ENCODE measurements around the gene ZNF484. TPM values are rescaled to one million over a fixed set of nuclear protein-coding genes. Genes with fewer than 3 reads are reported as not detected.
"Not testable (repeated sequence)": the region's sequence is repeated elsewhere in the genome, so short reads cannot be mapped to it uniquely, and the experiment has no call there.

ZNF484 gene
- total and polyA plus RNA-seq, 2 donors from 2014 or later, result 1.9 to 13.5 TPM

GRCh38 chr9:92911511-92912475 is 34.0 kb upstream of the ZNF484 start:
- Histone ChIP-seq H3K27ac (ENCODE audit: low read depth in 2 of 2, low read length in 2 of 2) (no peak overlapping the region), H3K36me3 (ENCODE audit: control insufficient read depth in 2 of 3, insufficient read depth in 3 of 3, low read length in 3 of 3) (no peaks in the 10 kb centered on the region), H3K9ac (ENCODE audit: low read length in 3 of 3) (no peak overlapping the region), H3K4me1 (ENCODE audit: control insufficient read depth in 2 of 3, insufficient read depth in 2 of 3, low read depth in 1 of 3, low read length in 3 of 3) (peaks cover 0 to 3% (median 0%) of the 10 kb centered on the region in 3 donors), H3K27me3 (ENCODE audit: control insufficient read depth, insufficient read depth, low read length) (no peaks in the 10 kb centered on the region), H3K9me3 (ENCODE audit: control insufficient read depth in 2 of 3, insufficient read depth in 1 of 3, low read length in 3 of 3) (no peaks in the 10 kb centered on the region), H3K4me3 (ENCODE audit: low read length in 3 of 3) (no peak overlapping the region)
- peak in 1 of 5 donors; percentile 15 for DNase-seq
- intact Hi-C loops (cut with DNase I), result no loop called here
- TF ChIP-seq CTCF (IDR thresholded peaks at IDR 0.05; ENCODE audit: borderline replicate concordance, extremely low read depth, insufficient read depth), result no peak
- FAIRE-seq, result no peak

- intact Hi-C loops (cut with DNase I); H3K4me3 ChIP-seq (ENCODE audit: low read length in 3 of 3); H3K27ac ChIP-seq (ENCODE audit: low read depth in 2 of 2, low read length in 2 of 2); FAIRE-seq; H3K4me1 ChIP-seq (ENCODE audit: control insufficient read depth in 2 of 3, insufficient read depth in 2 of 3, low read depth in 1 of 3, low read length in 3 of 3); H3K9ac ChIP-seq (ENCODE audit: low read length in 3 of 3); DNase-seq; H3K36me3 ChIP-seq (ENCODE audit: control insufficient read depth in 2 of 3, insufficient read depth in 3 of 3, low read length in 3 of 3); H3K27me3 ChIP-seq (ENCODE audit: control insufficient read depth, insufficient read depth, low read length); H3K9me3 ChIP-seq (ENCODE audit: control insufficient read depth in 2 of 3, insufficient read depth in 1 of 3, low read length in 3 of 3): not testable (repeated sequence)
Measured at GRCh38 chr9:92905137-92905536, 27.3 kb upstream of the ZNF484 start.

- no peaks in the 10 kb centered on the region for H3K9me3 ChIP-seq (ENCODE audit: control insufficient read depth in 2 of 3, insufficient read depth in 1 of 3, low read length in 3 of 3)
- DNase-seq (no peak), FAIRE-seq (no peak)
- no peak overlapping the region for H3K27ac ChIP-seq (ENCODE audit: low read depth in 2 of 2, low read length in 2 of 2)
- no peaks in the 10 kb centered on the region for H3K27me3 ChIP-seq (ENCODE audit: control insufficient read depth, insufficient read depth, low read length)
- H3K36me3 ChIP-seq (ENCODE audit: control insufficient read depth in 2 of 3, insufficient read depth in 3 of 3, low read length in 3 of 3), result no peaks in the 10 kb centered on the region
- no peaks in the 10 kb centered on the region for H3K4me1 ChIP-seq (ENCODE audit: control insufficient read depth in 2 of 3, insufficient read depth in 2 of 3, low read depth in 1 of 3, low read length in 3 of 3)
- H3K4me3 ChIP-seq (ENCODE audit: low read length in 3 of 3), result no peak overlapping the region
- intact Hi-C loops (cut with DNase I), result no loop called here
- H3K9ac ChIP-seq (ENCODE audit: low read length in 3 of 3), result no peak overlapping the region
- TF ChIP-seq CTCF (IDR thresholded peaks at IDR 0.05; ENCODE audit: borderline replicate concordance, extremely low read depth, insufficient read depth), result no peak
Measured at GRCh38 chr9:92897323-92897722, 19.5 kb upstream of the ZNF484 start.

GRCh38 chr9:92895812-92896436 is 18.1 kb upstream of the ZNF484 start:
- H3K27ac ChIP-seq (ENCODE audit: low read depth in 2 of 2, low read length in 2 of 2), result no peak overlapping the region
- no peaks in the 10 kb centered on the region for H3K27me3 ChIP-seq (ENCODE audit: control insufficient read depth, insufficient read depth, low read length)
- no peaks in the 10 kb centered on the region for H3K4me1 ChIP-seq (ENCODE audit: control insufficient read depth in 2 of 3, insufficient read depth in 2 of 3, low read depth in 1 of 3, low read length in 3 of 3)
- intact Hi-C loops (cut with DNase I), result no loop called here
- no peaks in the 10 kb centered on the region for H3K36me3 ChIP-seq (ENCODE audit: control insufficient read depth in 2 of 3, insufficient read depth in 3 of 3, low read length in 3 of 3)
- FAIRE-seq (no peak), DNase-seq (no peak)
- no peak overlapping the region for H3K9ac ChIP-seq (ENCODE audit: low read length in 3 of 3)
- no peak overlapping the region for H3K4me3 ChIP-seq (ENCODE audit: low read length in 3 of 3)
- H3K9me3 ChIP-seq (ENCODE audit: control insufficient read depth in 2 of 3, insufficient read depth in 1 of 3, low read length in 3 of 3), result no peaks in the 10 kb centered on the region
- TF ChIP-seq CTCF (IDR thresholded peaks at IDR 0.05; ENCODE audit: borderline replicate concordance, extremely low read depth, insufficient read depth), result no peak
